GM18867 (cell line): Measurements from ENCODE around the gene NHSL2.
"Not testable (repeated sequence)": the region's sequence is repeated elsewhere in the genome, so short reads cannot be mapped to it uniquely, and the experiment has no call there.

ENCODE experiments used
- ATAC-seq: cut with Tn5 transposase; IDR thresholded peaks from one replicate; pipeline ENCODE4 v1.9.1; 2021; ENCODE audit warnings: mild to moderate bottlenecking, moderate library complexity; ENCODE audit not compliant: unreplicated experiment

The NHSL2 gene

DNA sequence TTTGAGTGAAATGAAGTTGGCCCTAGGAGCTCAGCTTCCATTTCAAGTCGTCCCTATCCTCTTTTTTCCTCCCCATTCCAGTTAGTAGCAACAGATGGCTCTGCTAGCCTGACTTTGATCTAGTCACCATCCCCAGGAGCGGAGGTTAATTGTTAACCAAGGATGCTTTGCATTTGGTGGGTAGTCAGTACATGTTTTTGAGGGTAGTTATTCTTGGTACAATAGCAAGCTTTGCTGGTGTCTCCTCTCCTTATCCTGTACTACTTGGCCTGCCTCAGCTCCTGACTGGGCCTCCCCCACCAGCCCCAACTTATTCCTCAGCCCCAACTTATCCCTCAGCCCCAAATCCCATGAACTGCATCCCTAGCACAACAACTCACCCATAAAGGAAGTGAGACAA is 235.9 kb downstream of the NHSL2 start:
- ATAC-seq, result no peak

DNA sequence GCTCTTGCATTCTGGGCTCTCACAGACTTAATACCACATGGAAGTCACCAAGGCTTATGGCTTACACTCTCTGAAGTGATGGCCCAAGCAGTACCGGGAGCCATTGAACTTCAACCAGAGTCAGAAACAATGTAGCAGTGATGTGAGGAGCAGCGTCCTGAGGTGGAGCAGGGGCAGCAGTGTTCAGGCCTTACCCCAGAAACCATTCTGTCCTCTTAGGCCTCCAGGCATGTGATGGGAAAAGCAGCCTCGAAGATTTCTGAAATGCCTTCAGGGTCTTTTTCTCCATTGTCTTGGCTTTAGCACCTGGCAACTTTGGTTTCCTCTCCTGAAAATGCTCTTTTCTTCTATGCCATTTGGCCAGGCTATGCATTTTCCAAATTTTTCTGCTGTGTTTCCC is 248.1 kb downstream of the NHSL2 start:
- ATAC-seq, result no peak

DNA sequence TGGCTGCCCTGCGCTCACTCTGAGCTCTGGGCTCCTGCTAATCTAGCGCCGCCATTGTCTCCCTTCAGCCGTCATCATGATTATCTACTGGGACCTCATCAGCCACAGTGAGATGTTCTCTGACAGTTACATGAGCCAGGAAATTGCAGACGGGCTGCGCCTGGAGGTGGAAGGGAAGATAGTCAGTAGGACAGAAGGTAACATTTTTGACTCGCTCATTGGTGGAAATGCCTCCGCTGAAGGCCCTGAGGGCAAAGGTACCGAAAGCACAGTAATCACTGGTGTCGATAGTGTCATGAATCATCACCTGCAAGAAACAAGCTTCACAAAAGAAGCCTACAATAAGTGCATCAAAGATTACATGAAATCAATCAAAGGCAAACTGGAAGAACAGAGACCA is 249.1 kb downstream of the NHSL2 start:
- ATAC-seq, result no peak

DNA sequence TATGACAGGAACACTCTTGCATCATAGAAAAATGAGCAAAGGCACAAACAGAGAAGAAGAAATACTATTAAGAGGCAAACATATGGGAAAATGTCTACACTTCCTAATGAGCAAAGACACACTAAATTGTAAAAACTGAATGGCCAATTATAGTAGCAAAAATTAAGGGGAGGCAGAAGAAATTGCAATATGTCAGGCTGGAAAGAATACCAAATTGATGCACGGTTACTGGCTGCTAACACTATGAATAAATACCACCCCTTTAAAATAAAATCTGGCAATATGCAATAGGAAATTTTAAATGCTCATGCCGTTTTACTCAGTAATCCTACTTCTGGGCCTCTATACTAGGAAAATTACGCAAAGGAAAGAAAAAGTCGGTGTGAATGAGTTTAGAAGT is 254.9 kb downstream of the NHSL2 start:
- ATAC-seq, result no peak

DNA sequence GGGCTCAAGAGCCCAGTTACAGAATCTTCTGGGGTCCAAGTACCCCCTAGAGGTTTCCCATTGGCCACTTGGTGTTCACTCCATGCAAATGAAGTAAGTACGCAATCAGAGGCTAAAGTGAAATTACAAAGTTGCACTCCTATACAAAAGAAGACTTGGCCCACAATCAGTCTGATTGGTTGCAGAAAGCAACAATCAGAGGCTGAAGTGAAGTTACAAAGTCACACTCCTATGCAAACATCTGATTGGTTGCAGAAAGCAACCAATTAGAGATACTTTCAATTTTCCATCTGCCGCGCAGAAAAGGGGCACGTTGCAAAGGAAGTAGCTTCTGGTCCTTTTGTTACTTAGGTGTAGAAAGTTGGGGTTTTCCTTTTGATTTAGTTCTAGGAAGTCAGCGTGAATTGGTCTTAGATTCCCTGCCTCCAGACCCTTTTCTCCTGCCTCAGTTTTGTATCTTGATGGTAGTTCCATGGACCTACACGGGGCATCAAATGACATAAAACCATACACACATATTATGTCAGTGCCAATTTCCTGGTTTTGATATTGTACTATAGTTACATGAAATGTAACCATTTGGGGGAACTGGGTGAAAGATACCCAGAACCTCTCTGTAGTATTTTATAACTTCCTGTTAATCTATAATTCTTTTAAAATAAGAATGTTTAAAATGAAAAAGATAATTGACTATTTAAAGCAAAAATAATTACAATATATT is 258.5 kb downstream of the NHSL2 start:
- ATAC-seq, result no peak

DNA sequence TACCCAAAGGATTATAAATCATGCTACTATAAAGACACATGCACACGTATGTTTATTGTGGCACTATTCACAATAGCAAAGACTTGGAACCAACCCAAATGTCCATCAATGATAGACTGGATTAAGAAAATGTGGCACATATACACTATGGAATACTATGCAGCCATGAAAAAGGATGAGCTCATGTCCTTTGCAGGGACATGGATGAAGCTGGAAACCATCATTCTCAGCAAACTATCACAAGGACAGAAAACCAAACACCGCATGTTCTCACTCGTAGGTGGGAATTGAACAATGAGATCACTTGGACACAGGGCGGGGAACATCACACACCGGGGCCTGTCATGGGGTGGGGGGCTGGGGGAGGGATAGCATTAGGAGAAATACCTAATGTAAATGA is 265.6 kb downstream of the NHSL2 start:
- ATAC-seq, result not testable (repeated sequence)

DNA sequence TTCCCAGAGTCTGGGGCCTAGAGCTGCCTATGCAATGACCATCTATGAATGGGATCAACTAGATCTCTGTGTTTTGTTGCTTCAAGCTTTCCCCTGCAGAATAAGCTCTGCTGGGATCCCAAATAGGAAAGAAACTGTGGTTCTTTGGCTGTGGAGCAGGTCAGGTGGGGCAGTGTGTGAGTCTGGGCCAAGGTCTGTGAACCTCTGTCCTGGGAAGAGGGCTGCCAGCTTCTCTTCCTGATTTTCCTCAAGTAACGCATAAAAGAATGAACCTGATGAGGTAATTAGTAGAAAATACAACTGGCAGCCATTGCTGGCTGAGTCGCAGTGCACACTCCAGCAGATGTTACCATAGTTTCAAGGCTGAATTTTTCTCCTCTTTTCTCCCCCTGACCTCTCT is 266.3 kb downstream of the NHSL2 start:
- no peak for ATAC-seq

DNA sequence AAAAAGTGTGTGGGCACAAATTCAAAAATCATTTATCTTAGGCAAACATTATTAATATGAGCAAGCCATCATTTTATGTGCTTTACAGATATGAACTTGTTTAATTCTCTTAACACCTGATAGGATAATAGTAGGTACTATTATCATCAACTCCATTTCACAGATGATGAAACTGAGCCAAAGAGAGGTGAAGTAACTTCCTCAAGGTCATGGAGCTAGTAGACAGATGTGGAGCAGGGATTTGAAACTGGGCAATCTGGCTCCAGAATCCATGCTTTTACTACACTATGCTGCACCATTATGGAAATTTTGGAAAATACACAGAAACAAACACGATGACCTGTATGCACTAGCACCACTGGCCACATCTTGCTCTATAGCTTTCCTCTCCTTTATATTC is 269.9 kb downstream of the NHSL2 start:
- no peak for ATAC-seq

DNA sequence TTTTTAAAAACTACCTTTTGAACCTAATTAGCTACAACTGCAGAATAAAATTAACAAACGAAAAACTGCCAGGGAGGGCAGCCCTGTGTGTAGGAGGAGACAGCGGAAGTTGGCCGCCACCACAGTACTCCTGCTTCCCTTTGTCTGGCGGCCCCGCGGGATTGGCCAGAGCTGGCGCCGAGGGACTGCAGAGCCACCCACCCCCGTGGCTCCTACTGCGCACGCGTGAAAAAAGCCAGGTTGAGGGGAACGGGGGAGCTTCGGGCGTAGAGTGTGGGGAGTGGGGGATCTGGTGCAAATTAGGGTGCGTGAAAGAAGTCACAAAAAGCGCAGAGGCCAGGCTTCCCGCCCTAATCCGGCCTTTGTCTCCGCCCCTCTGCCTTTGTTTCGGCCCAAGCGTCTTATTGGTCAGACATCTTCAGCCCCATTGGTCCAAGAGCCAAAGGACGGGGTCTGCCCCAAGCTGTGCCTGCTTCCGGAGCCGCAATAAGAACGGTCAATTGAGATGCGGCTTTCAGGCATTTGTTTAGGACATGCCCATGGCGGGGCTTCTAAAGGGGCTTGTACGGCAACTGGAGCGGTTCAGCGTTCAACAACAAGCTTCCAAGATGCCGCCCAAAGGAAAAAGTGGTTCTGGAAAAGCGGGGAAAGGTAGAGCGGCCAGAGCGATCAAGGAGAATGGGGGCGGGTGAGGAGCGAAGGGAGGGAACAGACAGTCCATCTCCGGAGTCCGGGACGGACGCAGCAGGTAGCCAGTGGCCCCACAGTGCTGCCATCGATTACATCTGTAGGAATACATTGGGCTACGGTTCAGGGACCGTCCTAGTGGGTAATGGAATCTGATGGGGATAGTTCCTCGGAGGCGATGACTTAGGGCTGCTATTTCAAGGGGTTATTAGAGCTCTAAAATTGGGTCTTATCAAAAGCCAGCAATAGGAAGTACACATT is 270.8 kb downstream of the NHSL2 start, which contains the start of gene PIN4:
Gene PIN4 (plus strand): TSS at position 580 of the 948 bp plus-strand sequence. CDS start 29 bp downstream, at position 609.
- peak; percentile 96 for ATAC-seq

DNA sequence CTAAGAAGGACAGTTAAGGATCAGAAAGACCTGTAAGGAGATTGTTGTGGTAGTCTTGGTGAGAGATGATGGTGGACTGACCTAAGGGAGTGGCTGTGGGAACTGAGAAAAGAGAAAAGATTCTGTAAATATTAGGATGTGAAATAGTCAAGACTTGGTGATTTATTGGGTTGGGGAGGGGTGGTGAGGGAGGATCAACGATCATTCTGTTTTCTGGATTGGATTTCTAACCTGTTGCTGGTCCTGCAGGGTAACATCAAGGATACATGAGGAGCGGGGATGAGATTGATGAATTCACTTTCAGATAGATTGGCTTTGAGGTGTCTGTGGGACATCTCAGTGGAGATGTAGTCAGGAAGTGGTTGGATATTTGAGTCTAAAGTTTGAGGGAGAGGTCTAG is 272.3 kb downstream of the NHSL2 start:
- no peak for ATAC-seq

DNA sequence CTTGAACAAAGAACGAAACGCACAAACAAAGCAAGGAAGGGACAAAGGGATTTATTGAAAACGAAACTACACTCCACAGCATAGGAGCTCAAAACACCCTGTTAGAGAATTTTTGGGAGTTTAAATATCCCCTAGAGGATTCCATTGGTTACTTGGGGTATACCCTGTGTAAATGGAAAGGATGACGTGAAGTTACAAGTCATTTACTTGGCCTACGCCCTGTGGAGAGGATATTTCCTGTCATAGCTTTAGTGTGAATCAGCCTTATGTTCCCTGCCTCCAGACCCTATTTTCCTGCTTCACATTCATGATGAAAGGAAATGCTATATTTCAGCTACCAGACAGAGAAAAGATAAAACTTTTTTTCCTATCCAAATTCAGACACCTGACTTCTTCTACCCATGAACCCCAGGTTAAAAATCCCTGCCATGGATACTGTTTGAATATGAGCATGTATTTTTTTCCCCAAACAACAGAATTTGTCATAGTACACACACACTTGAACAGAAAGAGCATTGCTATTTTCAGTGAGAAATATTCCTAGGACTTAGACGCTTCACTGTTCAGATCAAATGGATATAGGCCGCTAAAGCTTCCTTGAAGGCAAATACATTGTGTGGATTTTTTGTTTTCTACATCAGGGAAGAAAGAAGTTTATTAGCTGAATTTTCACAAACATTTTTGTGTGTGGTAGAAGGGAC is 291.3 kb downstream of the NHSL2 start:
- no peak for ATAC-seq
